Suprapubic skin (tissue), 3 donors: Measurements from ENCODE around the gene ST6GALNAC4.

Experiments used
- CTCF ChIP-seq, 2 donors: fragments of 200-600 bp in 1 of 2; fragments of 450-650 bp in 1 of 2; sonication (generic) in 1 of 2; IDR thresholded peaks; one replicate each; pipeline ENCODE4 v1.5.1; 2016 to 2019; ENCODE audit warnings: antibody characterized with exemption in 2 of 2, mild to moderate bottlenecking in 1 of 2, moderate library complexity in 1 of 2
- EP300 ChIP-seq: sonication (generic); formaldehyde crosslinking; IDR thresholded peaks from one replicate; pipeline ENCODE4 v1.6.1; 2017; ENCODE audit warnings: antibody characterized with exemption
- POLR2A ChIP-seq, 2 donors: fragments of 450-650 bp; IDR thresholded peaks; one replicate each; pipeline ENCODE4 v1.6.1; 2017; ENCODE audit warnings: antibody characterized with exemption in 2 of 2, mild to moderate bottlenecking in 2 of 2, moderate library complexity in 2 of 2

- TF ChIP-seq CTCF (IDR thresholded peaks at IDR 0.05) (no peak), POLR2A (IDR thresholded peaks at IDR 0.05) (no peak), EP300 (no peak)
Measured at GRCh38 chr9:127926906-127927200, 10.0 kb upstream of the ST6GALNAC4 start.
